ENCODE measurements around the gene ACSF2.

Gene ACSF2

GRCh38 chr17:50459756-50460155 lies 33.7 kb downstream of the ACSF2 start:
- Histone ChIP-seq H4K20me1 (ENCODE audit: insufficient read depth, low read length) (no peaks in the 10 kb centered on the region), H3K9me3 (replicated peaks; ENCODE audit: insufficient read depth, low read length) (no peaks in the 10 kb centered on the region), H3K27me3 (replicated peaks; ENCODE audit: insufficient read depth, low read length) (no peaks in the 10 kb centered on the region), H3K36me3 (replicated peaks; ENCODE audit: insufficient read depth, low read length) (no peaks in the 10 kb centered on the region), H3K9ac (ENCODE audit: low read length) (no peak overlapping the region), H3K4me3 (ENCODE audit: low read length) (no peak overlapping the region), H3K27ac (ENCODE audit: low read length) (no peak overlapping the region), H3F3A (ENCODE audit: insufficient read depth, low read length) (no peaks in the 10 kb centered on the region), H3K4me1 (ENCODE audit: low read length) (no peaks in the 10 kb centered on the region), H3K79me2 (ENCODE audit: low read length) (no peaks in the 10 kb centered on the region), H2AFZ (ENCODE audit: low read length) (no peak overlapping the region), H3K4me2 (ENCODE audit: low read depth, low read length) (no peak overlapping the region), H3K9me2 (replicated peaks; ENCODE audit: insufficient read depth, low read length) (no peaks in the 10 kb centered on the region)
- DNase-seq = no peak
- TF ChIP-seq EZH2phosphoT487 (IDR thresholded peaks at IDR 0.05; ENCODE audit: low read length) (no peak), CTCF (IDR thresholded peaks at IDR 0.05; ENCODE audit: low read length) (no peak), EZH2 (optimal IDR thresholded peaks at IDR 0.05; ENCODE audit: low read depth, low read length) (no peak)

- Histone ChIP-seq H3K9ac (ENCODE audit: low read length) (no peak overlapping the region), H3K9me2 (replicated peaks; ENCODE audit: insufficient read depth, low read length) (no peaks in the 10 kb centered on the region), H3K79me2 (ENCODE audit: low read length) (no peaks in the 10 kb centered on the region), H3K4me2 (ENCODE audit: low read depth, low read length) (no peak overlapping the region), H3K27ac (ENCODE audit: low read length) (no peak overlapping the region), H3K4me1 (ENCODE audit: low read length) (no peaks in the 10 kb centered on the region), H3K27me3 (replicated peaks; ENCODE audit: insufficient read depth, low read length) (no peaks in the 10 kb centered on the region), H4K20me1 (ENCODE audit: insufficient read depth, low read length) (no peaks in the 10 kb centered on the region), H3K36me3 (replicated peaks; ENCODE audit: insufficient read depth, low read length) (no peaks in the 10 kb centered on the region), H3F3A (ENCODE audit: insufficient read depth, low read length) (no peaks in the 10 kb centered on the region), H3K9me3 (replicated peaks; ENCODE audit: insufficient read depth, low read length) (no peaks in the 10 kb centered on the region), H3K4me3 (ENCODE audit: low read length) (no peak overlapping the region), H2AFZ (ENCODE audit: low read length) (no peak overlapping the region)
- TF ChIP-seq EZH2phosphoT487 (IDR thresholded peaks at IDR 0.05; ENCODE audit: low read length) (no peak), EZH2 (optimal IDR thresholded peaks at IDR 0.05; ENCODE audit: low read depth, low read length) (no peak), CTCF (IDR thresholded peaks at IDR 0.05; ENCODE audit: low read length) (no peak)
- no peak for DNase-seq
Measured at GRCh38 chr17:50460831-50461526, 35.0 kb downstream of the ACSF2 start.

- Histone ChIP-seq H3K4me1 (ENCODE audit: low read length) (no peaks in the 10 kb centered on the region), H3K36me3 (replicated peaks; ENCODE audit: insufficient read depth, low read length) (no peaks in the 10 kb centered on the region), H3K27me3 (replicated peaks; ENCODE audit: insufficient read depth, low read length) (no peaks in the 10 kb centered on the region), H3K27ac (ENCODE audit: low read length) (no peak overlapping the region), H3K79me2 (ENCODE audit: low read length) (no peaks in the 10 kb centered on the region), H3K9me3 (replicated peaks; ENCODE audit: insufficient read depth, low read length) (no peaks in the 10 kb centered on the region), H3K4me2 (ENCODE audit: low read depth, low read length) (no peak overlapping the region), H3F3A (ENCODE audit: insufficient read depth, low read length) (no peaks in the 10 kb centered on the region), H3K9ac (ENCODE audit: low read length) (no peak overlapping the region), H4K20me1 (ENCODE audit: insufficient read depth, low read length) (no peaks in the 10 kb centered on the region), H2AFZ (ENCODE audit: low read length) (no peak overlapping the region), H3K9me2 (replicated peaks; ENCODE audit: insufficient read depth, low read length) (no peaks in the 10 kb centered on the region), H3K4me3 (ENCODE audit: low read length) (no peak overlapping the region)
- DNase-seq = no peak
- TF ChIP-seq EZH2 (optimal IDR thresholded peaks at IDR 0.05; ENCODE audit: low read depth, low read length) (no peak), EZH2phosphoT487 (IDR thresholded peaks at IDR 0.05; ENCODE audit: low read length) (no peak), CTCF (IDR thresholded peaks at IDR 0.05; ENCODE audit: low read length) (no peak)
Measured at GRCh38 chr17:50461550-50462132, 35.6 kb downstream of the ACSF2 start.
